HepG2 (cell line): ENCODE measurements around the gene RNASE13. TPM values are rescaled to one million over a fixed set of nuclear protein-coding genes. Genes with fewer than 3 reads are reported as not detected.

Experiments
- FOXP4 ChIP-seq: sonication (generic); formaldehyde crosslinking; IDR thresholded peaks from 2 replicates; pipeline ENCODE4 v1.4.0; 2020; ENCODE audit warnings: missing genetic modification reagents
- GATA4 ChIP-seq: sonication (generic); IDR thresholded peaks from 2 replicates; pipeline ENCODE4 v1.6.1; 2016; ENCODE audit warnings: antibody characterized with exemption, low read depth, borderline replicate concordance
- KDM2A ChIP-seq: sonication (generic); formaldehyde crosslinking; IDR thresholded peaks from 2 replicates; pipeline ENCODE4 v1.4.0; 2020; ENCODE audit warnings: low read depth, missing genetic modification reagents, borderline replicate concordance
- KDM5A ChIP-seq: fragments of 200-600 bp; sonication (generic); IDR thresholded peaks from 2 replicates; pipeline ENCODE4 v1.7.0; 2018; ENCODE audit warnings: antibody characterized with exemption, mild to moderate bottlenecking, low read length, borderline replicate concordance
- MED1 ChIP-seq: sonication (generic); formaldehyde crosslinking; IDR thresholded peaks from 2 replicates; pipeline ENCODE4 v1.4.0; 2020; ENCODE audit warnings: missing genetic modification reagents
- ZFY ChIP-seq: sonication (generic); formaldehyde crosslinking; IDR thresholded peaks from 2 replicates; pipeline ENCODE4 v1.4.0; 2020; ENCODE audit warnings: missing genetic modification reagents
- ZNF205 ChIP-seq: IDR thresholded peaks from 2 replicates; pipeline ENCODE4 v1.6.1; 2018; ENCODE audit warnings: missing biosample characterization, missing genetic modification reagents
- ZNF318 ChIP-seq: sonication (generic); formaldehyde crosslinking; IDR thresholded peaks from 2 replicates; pipeline ENCODE4 v1.4.0; 2020; ENCODE audit warnings: mild to moderate bottlenecking, missing genetic modification reagents
- ZNF556 ChIP-seq: sonication (generic); formaldehyde crosslinking; IDR thresholded peaks from 2 replicates; pipeline ENCODE4 v1.4.0; 2020; ENCODE audit warnings: mild to moderate bottlenecking, missing genetic modification reagents, borderline replicate concordance
- polyA plus RNA-seq, 8 experiments: library from polyadenylated mRNA; depleted of rRNA in 3 of 8; stranded (reverse) in 7 of 8; unstranded in 1 of 8; fragments of >200 nt; fragmentation: Illumina TruSeq in 4 of 8; extraction: Trizol in 4 of 8; gene quantifications; 2 replicates each; pipeline versions ENCODE4 v1.2.1 to v1.2.3, GENCODE V29; 2011 to 2016; ENCODE audit warnings: low read depth in 4 of 8, missing spikeins in 1 of 8, mixed read lengths in 1 of 8; ENCODE audit not compliant: insufficient read depth in 1 of 8
- total RNA-seq, 5 experiments: library from RNA; depleted of rRNA; stranded (reverse); fragments of >200 nt; fragmentation: Illumina TruSeq; extraction: Trizol; gene quantifications; 2 replicates each; pipeline ENCODE4 v1.2.3, GENCODE V29; 2016; ENCODE audit warnings: low read depth in 1 of 5
- TF ChIP-seq, protein P1 (sequence below): sonication (generic); formaldehyde crosslinking; IDR thresholded peaks from 2 replicates; pipeline ENCODE4 v1.8.1; 2023; ENCODE audit warnings: mild to moderate bottlenecking, inconsistent platforms, moderate library complexity, missing genetic modification reagents, borderline replicate concordance

The RNASE13 gene
- total and polyA plus RNA-seq, 2 of the 13 experiments (the other 11 are each of a cell fraction or from before 2014, with no cell fraction given) = 1.0 TPM; not detected in 1

DNA sequence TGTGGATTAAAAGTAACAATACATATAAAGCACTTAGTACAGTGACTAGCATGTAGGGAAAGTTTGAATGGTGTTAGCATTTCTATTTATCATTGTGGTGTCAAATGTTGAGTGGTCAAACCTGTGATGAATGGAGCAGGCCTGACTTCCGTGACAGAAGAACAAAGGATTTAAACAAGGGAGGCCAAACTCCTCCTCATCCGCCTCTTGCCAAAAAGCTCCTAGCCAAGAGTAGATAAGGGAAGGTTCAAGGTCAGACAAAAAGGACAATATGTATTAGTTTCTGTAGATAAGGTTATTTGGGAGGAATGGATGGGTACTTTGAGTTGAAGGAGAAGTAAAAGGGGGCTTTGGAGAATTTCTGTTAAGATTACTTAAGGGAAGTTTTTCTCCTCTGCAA is 14.0 kb upstream of the RNASE13 start (continued):
- no peak for TF ChIP-seq ZNF318 (CRISPR knock-in tag)
- TF ChIP-seq, protein P1, sequence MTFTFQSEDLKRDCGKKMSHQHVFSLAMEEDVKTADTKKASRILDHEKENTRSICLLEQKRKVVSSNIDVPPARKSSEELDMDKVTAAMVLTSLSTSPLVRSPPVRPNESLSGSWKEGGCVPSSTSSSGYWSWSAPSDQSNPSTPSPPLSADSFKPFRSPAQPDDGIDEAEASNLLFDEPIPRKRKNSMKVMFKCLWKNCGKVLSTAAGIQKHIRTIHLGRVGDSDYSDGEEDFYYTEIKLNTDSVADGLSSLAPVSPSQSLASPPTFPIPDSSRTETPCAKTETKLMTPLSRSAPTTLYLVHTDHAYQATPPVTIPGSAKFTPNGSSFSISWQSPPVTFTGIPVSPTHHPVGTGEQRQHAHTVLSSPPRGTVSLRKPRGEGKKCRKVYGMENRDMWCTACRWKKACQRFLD = no peak
- TF ChIP-seq ZNF205 (CRISPR knock-in tag) = 0 out of 2 replicates have a peak, but pooled peaks have one; percentile 30
- peak; percentile 81 for TF ChIP-seq FOXP4 (CRISPR knock-in tag)
- no peak for TF ChIP-seq KDM5A
- peak; percentile 81 for TF ChIP-seq MED1 (CRISPR knock-in tag)
- peak; percentile 86 for TF ChIP-seq GATA4
- TF ChIP-seq ZFY (CRISPR knock-in tag) = peak; percentile 43; the same call in 1 of the 2 replicates
- TF ChIP-seq ZNF556 = no peak
- no peak for TF ChIP-seq KDM2A
